Measurements from ENCODE around the gene OR10D3. TPM values are rescaled to one million over a fixed set of nuclear protein-coding genes. Genes with fewer than 3 reads are reported as not detected.

Gene OR10D3
- total RNA-seq, 2 experiments from 2014 or later, result not detected

GRCh38 chr11:124172101-124172500 lies 11.0 kb upstream of the OR10D3 start:
- no peaks in the 10 kb centered on the region for H3K4me1 Mint-ChIP-seq (ENCODE audit: low read depth)
- no peak overlapping the region for H3K4me3 Mint-ChIP-seq
- intact Hi-C loops (cut with micrococcal nuclease), result no loop called here
- no peak overlapping the region for H3K27ac Mint-ChIP-seq
- CTCF ChIA-PET, result no interaction called here
- DNase-seq, result no peak
- POLR2A ChIA-PET, result interaction anchor here (0.8 kb wide), 1 partner anchor 22 kb away, joined by 3 read pairs; no protein-coding TSS in a partner anchor
- no peaks in the 10 kb centered on the region for H3K9me3 Mint-ChIP-seq
- H3K27me3 Mint-ChIP-seq, result peaks cover 7% of the 10 kb centered on the region
- H3K36me3 Mint-ChIP-seq, result no peaks in the 10 kb centered on the region

GRCh38 chr11:124172599-124172998 lies 10.5 kb upstream of the OR10D3 start:
- ChIA-PET CTCF (interaction anchor here (1.8 kb wide), 1 partner anchor 22 kb away, joined by 7 read pairs; no protein-coding TSS in a partner anchor), POLR2A (no interaction called here)
- no peak overlapping the region for H3K27ac Mint-ChIP-seq
- H3K4me1 Mint-ChIP-seq (ENCODE audit: low read depth), result no peaks in the 10 kb centered on the region
- H3K4me3 Mint-ChIP-seq, result no peak overlapping the region
- H3K36me3 Mint-ChIP-seq, result no peaks in the 10 kb centered on the region
- peaks cover 2% of the 10 kb centered on the region for H3K27me3 Mint-ChIP-seq
- intact Hi-C loops (cut with micrococcal nuclease), result no loop called here
- no peaks in the 10 kb centered on the region for H3K9me3 Mint-ChIP-seq
- no peak for DNase-seq

GRCh38 chr11:124174001-124174583 lies 9.1 kb upstream of the OR10D3 start:
- intact Hi-C loops (cut with micrococcal nuclease), result no loop called here
- H3K36me3 Mint-ChIP-seq, result no peaks in the 10 kb centered on the region
- H3K4me1 Mint-ChIP-seq (ENCODE audit: low read depth), result no peaks in the 10 kb centered on the region
- no peaks in the 10 kb centered on the region for H3K9me3 Mint-ChIP-seq
- H3K27me3 Mint-ChIP-seq, result no peaks in the 10 kb centered on the region
- CTCF ChIA-PET, result interaction anchor here (0.6 to 1.8 kb wide), 3 partner anchors 21 to 206 kb away, joined by 3 to 7 read pairs (median 3); no protein-coding TSS in a partner anchor
- POLR2A ChIA-PET, result no interaction called here
- no peak overlapping the region for H3K4me3 Mint-ChIP-seq
- DNase-seq, result no peak
- H3K27ac Mint-ChIP-seq, result no peak overlapping the region

- no peak overlapping the region for H3K4me3 Mint-ChIP-seq
- peaks cover 3% of the 10 kb centered on the region for H3K27me3 Mint-ChIP-seq
- no peaks in the 10 kb centered on the region for H3K36me3 Mint-ChIP-seq
- H3K4me1 Mint-ChIP-seq (ENCODE audit: low read depth), result no peaks in the 10 kb centered on the region
- DNase-seq, result no peak
- intact Hi-C loops (cut with micrococcal nuclease), result no loop called here
- ChIA-PET CTCF (interaction anchor here (0.6 to 1.2 kb wide), 2 partner anchors 106 to 225 kb away, joined by 3 read pairs; no protein-coding TSS in a partner anchor), POLR2A (no interaction called here)
- no peaks in the 10 kb centered on the region for H3K9me3 Mint-ChIP-seq
- no peak overlapping the region for H3K27ac Mint-ChIP-seq
Measured at GRCh38 chr11:124176925-124177715, 6.0 kb upstream of the OR10D3 start.

GRCh38 chr11:124179310-124179709 lies 3.8 kb upstream of the OR10D3 start:
- no peak for DNase-seq
- H3K9me3 Mint-ChIP-seq, result no peaks in the 10 kb centered on the region
- no peaks in the 10 kb centered on the region for H3K36me3 Mint-ChIP-seq
- no peak overlapping the region for H3K4me3 Mint-ChIP-seq
- no peaks in the 10 kb centered on the region for H3K4me1 Mint-ChIP-seq (ENCODE audit: low read depth)
- CTCF ChIA-PET, result no interaction called here
- H3K27me3 Mint-ChIP-seq, result peaks cover 3% of the 10 kb centered on the region
- POLR2A ChIA-PET, result no interaction called here
- intact Hi-C loops (cut with micrococcal nuclease), result no loop called here
- no peak overlapping the region for H3K27ac Mint-ChIP-seq

- ChIA-PET POLR2A (no interaction called here), CTCF (interaction anchor here (1.6 kb wide), 1 partner anchor 119 kb away, joined by 8 read pairs; no protein-coding TSS in a partner anchor)
- no peak overlapping the region for H3K4me3 Mint-ChIP-seq
- H3K27ac Mint-ChIP-seq, result no peak overlapping the region
- intact Hi-C loops (cut with micrococcal nuclease), result no loop called here
- H3K9me3 Mint-ChIP-seq, result no peaks in the 10 kb centered on the region
- no peak for DNase-seq
- no peaks in the 10 kb centered on the region for H3K4me1 Mint-ChIP-seq (ENCODE audit: low read depth)
- H3K27me3 Mint-ChIP-seq, result peaks cover 11% of the 10 kb centered on the region
- no peaks in the 10 kb centered on the region for H3K36me3 Mint-ChIP-seq
Measured at GRCh38 chr11:124190298-124191139, 7.4 kb downstream of the OR10D3 start.

DNA sequence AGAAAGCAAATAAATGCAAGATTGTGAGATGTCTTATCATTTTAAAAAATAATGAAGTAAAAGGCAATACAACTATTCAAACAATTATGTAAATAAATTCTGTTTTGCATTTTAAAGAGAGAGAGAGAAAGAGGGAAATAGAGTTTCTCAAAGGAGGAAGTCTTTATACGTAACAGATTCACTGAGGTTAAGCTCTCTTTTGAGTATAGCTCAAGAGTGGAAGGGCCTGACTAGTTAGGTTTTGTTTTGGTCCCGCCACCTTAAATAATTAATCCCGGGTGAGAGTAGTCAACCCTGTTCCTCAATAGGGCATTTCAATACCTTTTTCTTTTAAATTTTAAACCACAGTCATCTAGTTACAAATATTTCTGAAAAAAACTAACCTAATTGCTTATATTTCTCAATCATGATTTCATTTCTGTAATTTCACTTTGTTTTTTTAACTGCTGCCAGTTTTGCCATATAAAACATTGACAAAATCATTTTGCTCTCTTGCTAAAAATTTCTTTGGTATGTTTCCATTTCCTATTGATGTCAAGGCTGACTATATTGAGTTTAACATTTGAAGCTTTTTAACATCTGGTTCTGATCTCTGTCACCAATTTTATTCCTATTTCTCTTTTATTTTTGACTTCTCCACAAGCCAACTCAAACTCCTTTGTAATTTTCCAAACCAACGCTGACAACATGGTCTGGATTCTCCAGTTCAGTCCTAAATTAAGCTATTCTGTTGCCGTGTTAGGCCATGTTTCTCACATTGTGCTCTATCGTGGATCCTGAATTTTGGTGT lies 10.3 kb downstream of the OR10D3 start:
- intact Hi-C loops (cut with micrococcal nuclease), result no loop called here
- ChIA-PET POLR2A (no interaction called here), CTCF (interaction anchor here (1.3 to 4.3 kb wide), 4 partner anchors 78 to 129 kb away, joined by 4 to 94 read pairs (median 6); partner anchors contain the start of gene VWA5A)
- H3K9me3 Mint-ChIP-seq, result no peaks in the 10 kb centered on the region
- H3K4me1 Mint-ChIP-seq (ENCODE audit: low read depth), result no peaks in the 10 kb centered on the region
- no peak for DNase-seq
- H3K36me3 Mint-ChIP-seq, result no peaks in the 10 kb centered on the region
- no peak overlapping the region for H3K27ac Mint-ChIP-seq
- peaks cover 5% of the 10 kb centered on the region for H3K27me3 Mint-ChIP-seq
- no peak overlapping the region for H3K4me3 Mint-ChIP-seq

- Mint-ChIP-seq H3K27me3 (peaks cover 8% of the 10 kb centered on the region), H3K4me3 (no peak overlapping the region), H3K27ac (no peak overlapping the region), H3K9me3 (no peaks in the 10 kb centered on the region), H3K36me3 (no peaks in the 10 kb centered on the region), H3K4me1 (ENCODE audit: low read depth) (no peaks in the 10 kb centered on the region)
- intact Hi-C loops (cut with micrococcal nuclease), result loop anchor here (1.0 kb wide), 2 partner anchors 86 to 123 kb away; no protein-coding TSS in a partner anchor
- ChIA-PET CTCF (interaction anchor here (0.6 to 4.3 kb wide), 13 partner anchors 11 to 139 kb away, joined by 3 to 94 read pairs (median 4); partner anchors contain the start of gene VWA5A), POLR2A (interaction anchor here (0.5 kb wide), 1 partner anchor 23 kb away, joined by 3 read pairs; no protein-coding TSS in a partner anchor)
- no peak for DNase-seq
Measured at GRCh38 chr11:124194293-124195188, 11.4 kb downstream of the OR10D3 start.

DNA sequence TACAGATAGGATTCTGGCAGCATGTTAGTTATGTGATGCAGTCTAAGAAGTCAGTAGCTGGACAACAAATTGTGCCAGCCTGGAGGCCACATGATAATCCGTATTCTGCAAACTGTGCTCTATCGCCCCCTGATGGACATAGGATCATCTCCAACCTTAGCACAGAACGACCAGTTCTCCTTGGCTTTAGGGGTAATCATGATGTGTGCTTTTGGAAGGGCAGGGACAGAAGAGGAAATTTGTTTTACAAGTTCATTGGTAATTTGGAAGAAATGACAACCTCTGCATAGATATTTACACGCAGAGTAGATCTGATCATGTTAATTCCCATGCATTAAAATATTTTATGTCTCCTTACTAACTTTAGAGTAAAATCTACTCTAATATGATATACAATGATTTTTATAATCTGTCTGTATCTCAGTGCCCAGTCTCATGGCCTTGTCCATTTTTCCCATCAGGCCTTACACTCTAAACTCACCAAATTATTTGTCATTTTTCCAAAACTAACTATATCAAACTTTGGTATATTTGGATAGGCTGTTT lies 12.1 kb downstream of the OR10D3 start:
- DNase-seq, result peak; percentile 58
- CTCF ChIA-PET, result interaction anchor here (0.6 to 4.3 kb wide), 12 partner anchors 10 to 140 kb away, joined by 3 to 94 read pairs (median 4); no protein-coding TSS in a partner anchor

DNA sequence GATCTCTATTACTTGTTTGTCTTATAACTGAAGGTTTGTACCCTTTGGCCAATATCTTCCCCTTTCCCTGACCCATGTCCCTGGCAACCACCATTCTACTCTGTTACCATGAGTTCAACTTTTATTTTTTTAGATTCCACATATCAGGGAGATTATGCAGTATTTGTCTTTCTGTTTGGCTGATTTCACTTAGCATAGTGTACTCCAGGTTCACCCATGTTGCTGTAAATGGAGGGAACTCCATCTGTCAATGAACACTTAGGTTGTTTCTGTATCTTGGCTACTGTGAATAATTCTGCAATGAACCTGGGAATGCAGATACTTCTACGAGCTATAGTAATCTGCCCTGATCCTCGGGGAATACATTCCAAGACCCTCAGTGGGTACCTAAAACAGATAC lies 14.9 kb downstream of the OR10D3 start:
- Mint-ChIP-seq H3K36me3 (no peaks in the 10 kb centered on the region), H3K9me3 (no peaks in the 10 kb centered on the region), H3K4me1 (ENCODE audit: low read depth) (no peaks in the 10 kb centered on the region), H3K27me3 (peaks cover 7% of the 10 kb centered on the region), H3K4me3 (no peak overlapping the region), H3K27ac (no peak overlapping the region)
- CTCF ChIA-PET, result interaction anchor here (2.2 to 3.6 kb wide), 2 partner anchors 123 to 128 kb away, joined by 5 to 44 read pairs; no protein-coding TSS in a partner anchor
- intact Hi-C loops (cut with micrococcal nuclease), result no loop called here
- POLR2A ChIA-PET, result no interaction called here
- DNase-seq, result no peak

More for the DNA sequence above, 12.1 kb downstream of the OR10D3 start:
- Mint-ChIP-seq H3K9me3 (no peaks in the 10 kb centered on the region), H3K27me3 (peaks cover 10% of the 10 kb centered on the region), H3K4me3 (no peak overlapping the region), H3K4me1 (ENCODE audit: low read depth) (no peaks in the 10 kb centered on the region), H3K36me3 (no peaks in the 10 kb centered on the region), H3K27ac (no peak overlapping the region)
- POLR2A ChIA-PET, result no interaction called here
- intact Hi-C loops (cut with micrococcal nuclease), result loop anchor here (1.0 kb wide), 2 partner anchors 87 to 124 kb away; no protein-coding TSS in a partner anchor

Data from activated CD4-positive, alpha-beta memory T cell treated with anti-CD3 and anti-CD28 coated beads for 36 hours (primary cell).